ENCODE measurements around the gene ZNF516.

The ZNF516 gene

DNA sequence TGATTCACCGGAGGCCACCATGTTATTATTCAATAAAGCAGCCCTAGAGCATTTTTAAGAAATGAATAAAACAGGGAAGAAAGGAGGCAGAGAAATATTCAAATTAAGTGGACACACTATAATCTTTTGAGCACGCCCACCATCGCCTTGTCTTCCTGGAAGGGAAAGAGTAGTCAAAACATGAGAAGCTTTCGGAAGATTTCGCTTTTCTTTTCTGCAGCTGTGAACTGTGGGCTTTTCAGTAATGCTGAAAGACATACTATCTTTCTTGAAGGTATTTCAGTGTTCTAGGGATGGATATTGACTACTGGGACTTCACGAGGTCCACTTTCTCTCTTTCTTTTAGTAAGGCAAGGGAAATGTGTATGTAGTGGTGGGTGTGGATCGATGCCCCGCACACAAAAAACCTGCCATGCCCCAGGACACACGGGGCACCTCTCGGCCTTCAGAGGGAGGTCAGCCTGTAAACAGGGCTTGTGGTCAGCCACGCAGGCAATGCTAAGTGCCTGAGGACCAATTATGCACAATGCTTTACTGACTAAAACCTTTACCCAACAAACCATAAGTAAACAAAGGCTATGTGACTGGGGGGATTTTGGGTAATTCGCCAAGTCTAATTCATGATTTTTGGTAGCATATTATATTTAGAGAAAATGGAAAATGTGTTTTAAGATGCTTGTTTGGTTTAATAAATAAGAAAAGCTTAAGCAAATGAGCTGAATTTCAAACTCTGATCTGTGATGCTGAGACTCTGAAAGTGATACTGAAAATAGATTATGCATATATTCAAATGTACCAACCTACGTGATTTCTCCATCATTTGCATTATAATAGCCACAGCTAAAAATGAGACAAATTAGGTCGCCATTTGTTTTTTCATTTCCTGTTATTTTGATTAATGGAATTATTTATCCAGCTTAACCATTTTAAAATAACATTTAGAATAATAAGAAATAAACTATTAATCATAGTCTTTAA is 130.5 kb downstream of the ZNF516 start:
- TF ChIP-seq, protein P1, sequence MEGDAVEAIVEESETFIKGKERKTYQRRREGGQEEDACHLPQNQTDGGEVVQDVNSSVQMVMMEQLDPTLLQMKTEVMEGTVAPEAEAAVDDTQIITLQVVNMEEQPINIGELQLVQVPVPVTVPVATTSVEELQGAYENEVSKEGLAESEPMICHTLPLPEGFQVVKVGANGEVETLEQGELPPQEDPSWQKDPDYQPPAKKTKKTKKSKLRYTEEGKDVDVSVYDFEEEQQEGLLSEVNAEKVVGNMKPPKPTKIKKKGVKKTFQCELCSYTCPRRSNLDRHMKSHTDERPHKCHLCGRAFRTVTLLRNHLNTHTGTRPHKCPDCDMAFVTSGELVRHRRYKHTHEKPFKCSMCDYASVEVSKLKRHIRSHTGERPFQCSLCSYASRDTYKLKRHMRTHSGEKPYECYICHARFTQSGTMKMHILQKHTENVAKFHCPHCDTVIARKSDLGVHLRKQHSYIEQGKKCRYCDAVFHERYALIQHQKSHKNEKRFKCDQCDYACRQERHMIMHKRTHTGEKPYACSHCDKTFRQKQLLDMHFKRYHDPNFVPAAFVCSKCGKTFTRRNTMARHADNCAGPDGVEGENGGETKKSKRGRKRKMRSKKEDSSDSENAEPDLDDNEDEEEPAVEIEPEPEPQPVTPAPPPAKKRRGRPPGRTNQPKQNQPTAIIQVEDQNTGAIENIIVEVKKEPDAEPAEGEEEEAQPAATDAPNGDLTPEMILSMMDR (IDR thresholded peaks at IDR 0.05; ENCODE audit: low read depth, low read length) = no peak
- no peak overlapping the region for H3K4me3 ChIP-seq (ENCODE audit: low read depth, low read length)

DNA sequence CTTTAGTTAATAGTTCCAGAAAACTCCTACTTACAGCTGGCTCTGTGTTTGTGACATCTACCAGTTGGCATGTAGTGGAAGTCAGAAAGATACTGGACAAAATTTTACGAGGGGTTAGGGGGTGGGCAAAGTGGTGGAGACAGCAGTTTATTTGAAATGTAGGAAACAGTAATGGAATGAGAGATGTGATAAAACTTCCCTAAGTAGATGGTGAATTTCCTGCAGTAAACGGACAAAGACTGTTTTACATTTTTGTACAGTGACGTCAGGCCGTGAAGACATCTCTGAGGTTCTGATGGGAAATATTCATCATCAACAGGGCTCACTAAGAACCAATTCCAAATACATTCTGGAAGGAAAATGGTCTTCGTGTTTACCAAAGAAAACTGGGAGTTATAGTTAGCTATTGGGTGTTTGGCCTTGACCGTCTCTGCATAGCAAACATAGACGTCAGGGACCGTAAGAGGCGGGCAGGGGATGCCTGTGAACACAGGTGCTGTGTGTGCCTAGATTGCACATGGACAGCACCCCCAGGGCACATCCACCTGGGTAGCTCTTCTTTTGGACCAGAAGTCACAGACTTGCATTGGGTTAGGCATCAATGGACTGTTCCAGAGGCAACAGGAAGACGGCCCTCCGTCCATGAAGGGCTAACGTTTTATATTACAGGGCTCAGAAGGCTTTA is 131.5 kb downstream of the ZNF516 start:
- TF ChIP-seq, protein P1 (IDR thresholded peaks at IDR 0.05; ENCODE audit: low read depth, low read length) = no peak
- H3K4me3 ChIP-seq (ENCODE audit: low read depth, low read length) = no peak overlapping the region

DNA sequence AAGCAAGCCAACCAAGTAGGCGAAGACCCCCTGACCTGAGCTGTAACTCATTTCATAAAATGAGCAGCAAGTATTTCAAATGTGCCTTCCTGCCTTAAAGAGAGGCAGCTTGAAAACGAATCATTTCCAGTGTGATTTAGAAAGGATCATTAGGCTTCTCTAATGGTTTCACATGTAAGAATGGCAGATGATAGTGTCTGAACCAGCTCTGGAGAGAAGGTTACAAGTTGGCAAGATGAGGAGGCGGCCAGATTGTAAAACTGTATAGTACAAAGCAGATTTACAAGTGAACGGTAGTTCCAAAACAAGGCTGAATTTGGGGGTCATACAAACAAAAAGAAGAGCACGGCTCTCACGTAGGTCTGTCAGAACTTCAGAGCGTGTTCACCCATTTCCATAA is 132.4 kb downstream of the ZNF516 start:
- H3K4me3 ChIP-seq (ENCODE audit: low read depth, low read length) = no peak overlapping the region

DNA sequence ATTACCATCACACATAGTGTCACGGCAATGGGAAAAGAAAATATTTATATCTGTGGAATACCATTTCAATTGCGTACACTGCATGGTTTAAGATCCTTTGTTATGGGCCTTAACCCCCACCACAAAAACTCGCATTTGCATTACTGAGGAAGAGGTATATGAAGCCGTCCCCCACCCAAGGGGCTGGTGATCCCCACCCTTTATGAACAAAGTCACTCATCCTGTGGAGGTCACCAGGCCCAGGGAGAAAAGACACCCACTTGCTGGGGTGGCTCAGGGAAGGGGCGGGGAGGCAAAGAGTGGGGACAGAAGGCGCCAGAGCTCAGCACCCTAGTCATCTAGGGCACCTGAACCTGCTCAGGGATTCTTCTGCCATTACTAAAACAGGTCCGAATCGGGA is 133.8 kb downstream of the ZNF516 start:
- TF ChIP-seq, protein P1 (IDR thresholded peaks at IDR 0.05; ENCODE audit: low read depth, low read length) = no peak
- no peak overlapping the region for H3K4me3 ChIP-seq (ENCODE audit: low read depth, low read length)

More for the DNA sequence above, 132.4 kb downstream of the ZNF516 start:
- TF ChIP-seq, protein P1 (IDR thresholded peaks at IDR 0.05; ENCODE audit: low read depth, low read length) = no peak

DNA sequence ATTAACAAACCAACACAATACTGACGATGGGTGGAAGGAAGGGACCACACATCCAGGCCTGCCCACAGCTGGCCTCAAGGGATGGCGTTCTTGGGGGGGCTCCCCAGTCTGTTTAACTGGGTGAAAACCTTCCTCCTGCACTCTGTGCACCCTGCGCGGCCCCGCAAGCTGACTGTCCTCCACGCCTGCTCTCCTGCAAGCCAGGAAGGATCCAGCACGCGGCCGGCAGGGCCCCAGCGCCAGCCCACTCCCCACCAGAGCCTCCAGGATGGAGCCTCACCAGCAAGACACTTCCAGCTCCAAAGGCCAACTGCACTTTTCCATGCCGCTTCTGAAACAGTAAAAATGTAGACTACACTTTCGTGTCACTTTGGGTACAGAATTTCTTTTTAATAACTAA is 135.1 kb downstream of the ZNF516 start:
- TF ChIP-seq, protein P1 (IDR thresholded peaks at IDR 0.05; ENCODE audit: low read depth, low read length) = no peak
- no peak overlapping the region for H3K4me3 ChIP-seq (ENCODE audit: low read depth, low read length)

DNA sequence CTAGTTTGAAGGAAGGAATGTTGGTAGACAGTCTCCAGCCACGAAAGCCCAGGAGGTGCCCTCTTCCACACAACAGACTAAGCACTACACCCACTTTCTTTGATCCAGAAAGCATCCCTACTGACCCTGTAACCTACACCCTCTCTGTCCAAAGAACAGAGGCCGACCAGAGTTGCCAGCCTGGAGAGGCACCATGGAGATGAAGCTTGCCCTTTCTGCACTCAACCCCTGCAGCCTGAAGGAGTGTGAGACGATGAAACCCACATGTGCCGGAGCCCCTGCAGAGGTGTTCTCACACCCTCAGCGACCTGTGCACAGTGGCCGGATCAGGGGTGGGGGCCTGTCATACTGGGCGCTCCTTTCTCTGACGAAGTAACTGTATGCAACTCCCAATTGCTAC is 136.3 kb downstream of the ZNF516 start:
- TF ChIP-seq, protein P1 (IDR thresholded peaks at IDR 0.05; ENCODE audit: low read depth, low read length) = no peak
- H3K4me3 ChIP-seq (ENCODE audit: low read depth, low read length) = no peak overlapping the region
